H9 (cell line): Measurements from ENCODE around the gene PEPD. TPM values are rescaled to one million over a fixed set of nuclear protein-coding genes. Genes with fewer than 3 reads are reported as not detected.

Experiments
- DNase-seq: peaks from one replicate; pipeline ENCODE4 v3.0.0-alpha.2; 2017
- H2AFZ ChIP-seq: one replicate; pipeline ENCODE4 v1.6.1; 2013; ENCODE audit warnings: mild to moderate bottlenecking, low read length, control low read depth, moderate library complexity
- H2AK5ac ChIP-seq: 2 replicates; pipeline ENCODE4 v1.6.1; 2013; ENCODE audit warnings: low read length, control low read depth, mixed read lengths; ENCODE audit not compliant: insufficient read length
- H2BK120ac ChIP-seq: one replicate; pipeline ENCODE4 v1.6.1; 2013; ENCODE audit warnings: low read depth, mild to moderate bottlenecking, low read length, control low read depth, inconsistent platforms; ENCODE audit not compliant: poor library complexity, severe bottlenecking
- H2BK12ac ChIP-seq: 2 replicates; pipeline ENCODE4 v1.6.1; 2013; ENCODE audit warnings: low read length, control low read depth, mixed read lengths, low read depth; ENCODE audit not compliant: insufficient read length
- H2BK15ac ChIP-seq: 2 replicates; pipeline ENCODE4 v1.6.1; 2013; ENCODE audit warnings: low read depth, low read length, control low read depth
- H2BK20ac ChIP-seq: one replicate; pipeline ENCODE4 v1.6.1; 2013; ENCODE audit warnings: low read depth, mild to moderate bottlenecking, low read length, control low read depth, inconsistent platforms; ENCODE audit not compliant: poor library complexity, severe bottlenecking
- H2BK5ac ChIP-seq: 2 replicates; pipeline ENCODE4 v1.6.1; 2013; ENCODE audit warnings: low read length, control low read depth, mixed read lengths; ENCODE audit not compliant: insufficient read length
- H3K14ac ChIP-seq: 2 replicates; pipeline ENCODE4 v1.6.1; 2013; ENCODE audit warnings: low read length, control low read depth; ENCODE audit not compliant: insufficient read depth
- H3K18ac ChIP-seq: 2 replicates; pipeline ENCODE4 v1.6.1; 2013; ENCODE audit warnings: low read depth, mild to moderate bottlenecking, mixed read lengths, low read length, control low read depth; ENCODE audit not compliant: insufficient read length
- H3K23ac ChIP-seq: 2 replicates; pipeline ENCODE4 v1.6.1; 2013; ENCODE audit warnings: low read length, control low read depth, mixed read lengths, low read depth; ENCODE audit not compliant: insufficient read length
- H3K23me2 ChIP-seq: 2 replicates; pipeline ENCODE4 v1.6.1; 2013; ENCODE audit warnings: low read depth, mild to moderate bottlenecking, mixed read lengths, low read length, control low read depth; ENCODE audit not compliant: insufficient read length, poor library complexity, severe bottlenecking
- H3K27ac ChIP-seq: 2 replicates; pipeline ENCODE4 v1.5.1; 2013; ENCODE audit warnings: low read length, control low read depth, mixed read lengths, low read depth; ENCODE audit not compliant: insufficient read length
- H3K27me3 ChIP-seq: 2 replicates; pipeline ENCODE4 v1.6.1; 2013; ENCODE audit warnings: low read length, control low read depth, inconsistent platforms; ENCODE audit not compliant: insufficient read depth
- H3K4ac ChIP-seq: 2 replicates; pipeline ENCODE4 v1.6.1; 2013; ENCODE audit warnings: low read depth, mild to moderate bottlenecking, control low read depth, inconsistent platforms, low read length, moderate library complexity
- H3K4me1 ChIP-seq: 2 replicates; pipeline ENCODE4 v1.6.1; 2013; ENCODE audit warnings: low read length, control low read depth, inconsistent platforms; ENCODE audit not compliant: insufficient read depth
- H3K4me2 ChIP-seq: 2 replicates; pipeline ENCODE4 v1.6.1; 2013; ENCODE audit warnings: low read length, control low read depth, mixed read lengths; ENCODE audit not compliant: insufficient read length, insufficient read depth
- H3K56ac ChIP-seq: 2 replicates; pipeline ENCODE4 v1.6.1; 2013; ENCODE audit warnings: low read depth, mild to moderate bottlenecking, mixed read lengths, low read length, control low read depth; ENCODE audit not compliant: insufficient read length
- H3K79me1 ChIP-seq: 2 replicates; pipeline ENCODE4 v1.6.1; 2013; ENCODE audit warnings: low read depth, mild to moderate bottlenecking, moderate library complexity, low read length, control low read depth, inconsistent platforms; ENCODE audit not compliant: insufficient read depth, poor library complexity, severe bottlenecking
- H3K79me2 ChIP-seq: 2 replicates; pipeline ENCODE4 v1.6.1; 2013; ENCODE audit warnings: low read length, control low read depth, inconsistent platforms; ENCODE audit not compliant: insufficient read depth
- H3K9ac ChIP-seq: 2 replicates; pipeline ENCODE4 v1.6.1; 2013; ENCODE audit warnings: low read length, control low read depth, mixed read lengths; ENCODE audit not compliant: insufficient read length; ENCODE audit errors: extremely low read depth
- H3K9me3 ChIP-seq: one replicate; pipeline ENCODE4 v1.6.1; 2013; ENCODE audit warnings: low read depth, low read length, inconsistent platforms; ENCODE audit not compliant: control insufficient read depth
- H3T11ph ChIP-seq: one replicate; pipeline ENCODE4 v1.6.1; 2013; ENCODE audit warnings: mild to moderate bottlenecking, low read length, control low read depth, inconsistent platforms
- H4K20me1 ChIP-seq: one replicate; pipeline ENCODE4 v1.6.1; 2013; ENCODE audit not compliant: control insufficient read depth, insufficient read length, insufficient read depth
- H4K5ac ChIP-seq: 2 replicates; pipeline ENCODE4 v1.6.1; 2013; ENCODE audit warnings: low read depth, mild to moderate bottlenecking, mixed read lengths, low read length, control low read depth; ENCODE audit not compliant: insufficient read length
- H4K8ac ChIP-seq: replicated peaks from 2 replicates; pipeline ENCODE4 v1.6.1; 2013; ENCODE audit warnings: low read length, control low read depth, mixed read lengths, low read depth; ENCODE audit not compliant: insufficient read length
- H4K91ac ChIP-seq: 2 replicates; pipeline ENCODE4 v1.6.1; 2013; ENCODE audit warnings: low read depth, mild to moderate bottlenecking, moderate library complexity, mixed read lengths, low read length, control low read depth; ENCODE audit not compliant: insufficient read length
- H3K27ac Mint-ChIP-seq, 3 experiments: 2 replicates in 2 of 3; 3 replicates in 1 of 3; pipeline ENCODE4 v1.8.0; 2020 to 2021; ENCODE audit warnings: mixed read lengths in 3 of 3, mild to moderate bottlenecking in 1 of 3, moderate library complexity in 1 of 3
- H3K27me3 Mint-ChIP-seq: 2 replicates; pipeline ENCODE4 v1.8.0; 2021; ENCODE audit warnings: low read depth, mild to moderate bottlenecking, moderate library complexity, mixed read lengths
- H3K36me3 Mint-ChIP-seq, 3 experiments: 2 replicates in 2 of 3; 3 replicates in 1 of 3; pipeline ENCODE4 v1.8.0; 2020 to 2021; ENCODE audit warnings: low read depth in 3 of 3, mixed read lengths in 3 of 3; ENCODE audit not compliant: insufficient read depth in 1 of 3
- H3K4me1 Mint-ChIP-seq, 2 experiments: 2 replicates each; pipeline ENCODE4 v1.8.0; 2020; ENCODE audit warnings: mixed read lengths in 2 of 2
- H3K4me3 Mint-ChIP-seq, 2 experiments: 2 replicates in 1 of 2; 3 replicates in 1 of 2; pipeline ENCODE4 v1.8.0; 2020 to 2021; ENCODE audit warnings: mild to moderate bottlenecking in 2 of 2, mixed read lengths in 2 of 2, moderate library complexity in 1 of 2
- H3K9me3 Mint-ChIP-seq, 2 experiments: 2 replicates in 1 of 2; 3 replicates in 1 of 2; pipeline ENCODE4 v1.8.0; 2020; ENCODE audit warnings: mild to moderate bottlenecking in 2 of 2, mixed read lengths in 2 of 2, moderate library complexity in 1 of 2
- WGBS: extraction: QIAGEN DNeasy Blood & Tissue Kit; methylation state at CpG from one replicate; pipeline ENCODE4 v1.1.7; 2013; ENCODE audit warnings: missing lambda C conversion rate, low lambda C conversion rate, mixed read lengths; ENCODE audit not compliant: insufficient read length; ENCODE audit errors: extremely low coverage; 5-methylcytosine and 5-hydroxymethylcytosine counted together
- total RNA-seq: library from RNA; stranded (reverse); gene quantifications from 2 replicates; pipeline ENCODE4 v1.2.1, GENCODE V29; 2021
- TF ChIP-seq, protein P1 (sequence below): fragments of 200-600 bp; sonication (generic); conservative IDR thresholded peaks from 3 replicates; pipeline ENCODE4 v1.8.0; 2021; ENCODE audit warnings: antibody characterized with exemption, mild to moderate bottlenecking

The PEPD gene
- total RNA-seq, 1 experiment from 2014 or later: 52.8 TPM

- H3K27ac ChIP-seq: no peak overlapping the region
- H2BK12ac ChIP-seq: no peak overlapping the region
- no peak overlapping the region for H2AK5ac ChIP-seq
- Mint-ChIP-seq H3K4me1 (no peaks in the 10 kb centered on the region; a peak in 1 of 4 replicates), H3K27me3 (peaks cover under 1% of the 10 kb centered on the region; the same call in 1 of the 2 replicates), H3K36me3 (no peaks in the 10 kb centered on the region), H3K27ac (no peak overlapping the region), H3K4me3 (no peak overlapping the region), H3K9me3 (peaks cover 9% of the 10 kb centered on the region in 2 experiments)
- no peaks in the 10 kb centered on the region for H3K79me1 ChIP-seq
- TF ChIP-seq, protein P1, sequence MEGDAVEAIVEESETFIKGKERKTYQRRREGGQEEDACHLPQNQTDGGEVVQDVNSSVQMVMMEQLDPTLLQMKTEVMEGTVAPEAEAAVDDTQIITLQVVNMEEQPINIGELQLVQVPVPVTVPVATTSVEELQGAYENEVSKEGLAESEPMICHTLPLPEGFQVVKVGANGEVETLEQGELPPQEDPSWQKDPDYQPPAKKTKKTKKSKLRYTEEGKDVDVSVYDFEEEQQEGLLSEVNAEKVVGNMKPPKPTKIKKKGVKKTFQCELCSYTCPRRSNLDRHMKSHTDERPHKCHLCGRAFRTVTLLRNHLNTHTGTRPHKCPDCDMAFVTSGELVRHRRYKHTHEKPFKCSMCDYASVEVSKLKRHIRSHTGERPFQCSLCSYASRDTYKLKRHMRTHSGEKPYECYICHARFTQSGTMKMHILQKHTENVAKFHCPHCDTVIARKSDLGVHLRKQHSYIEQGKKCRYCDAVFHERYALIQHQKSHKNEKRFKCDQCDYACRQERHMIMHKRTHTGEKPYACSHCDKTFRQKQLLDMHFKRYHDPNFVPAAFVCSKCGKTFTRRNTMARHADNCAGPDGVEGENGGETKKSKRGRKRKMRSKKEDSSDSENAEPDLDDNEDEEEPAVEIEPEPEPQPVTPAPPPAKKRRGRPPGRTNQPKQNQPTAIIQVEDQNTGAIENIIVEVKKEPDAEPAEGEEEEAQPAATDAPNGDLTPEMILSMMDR: no peak
- no CpG with 5 or more reads among the region's 1 CpG for WGBS
- no peak overlapping the region for H3K9ac ChIP-seq
- no peaks in the 10 kb centered on the region for H3K27me3 ChIP-seq
- no peaks in the 10 kb centered on the region for H3K9me3 ChIP-seq
- H3K23me2 ChIP-seq: no peaks in the 10 kb centered on the region
- H3T11ph ChIP-seq: no peak overlapping the region
- no peak overlapping the region for H3K56ac ChIP-seq
- no peak for DNase-seq
- no peaks in the 10 kb centered on the region for H4K20me1 ChIP-seq
- no peak overlapping the region for H2AFZ ChIP-seq
- no peak overlapping the region for H3K23ac ChIP-seq
- H2BK20ac ChIP-seq: no peak overlapping the region
- no peaks in the 10 kb centered on the region for H3K79me2 ChIP-seq
- H3K4me1 ChIP-seq: no peaks in the 10 kb centered on the region
- H3K4me2 ChIP-seq: no peak overlapping the region
- no peak overlapping the region for H3K18ac ChIP-seq
- no peak overlapping the region for H4K8ac ChIP-seq
- no peak overlapping the region for H2BK120ac ChIP-seq
- no peak overlapping the region for H2BK15ac ChIP-seq
- no peak overlapping the region for H2BK5ac ChIP-seq
- H4K5ac ChIP-seq: no peak overlapping the region
- no peak overlapping the region for H3K14ac ChIP-seq
- no peak overlapping the region for H3K4ac ChIP-seq
- no peak overlapping the region for H4K91ac ChIP-seq
Measured at GRCh38 chr19:33357556-33357955, 164.0 kb downstream of the PEPD start.
